ENCODE results near the gene SPRR3.
A peak's percentile ranks its signal among the peaks of the same experiment; 100 is the strongest.

SPRR3 gene
- 0 to 0.99 (median 0.07) reads per million in 17 experiments for total RNA-seq

- peak; percentile 32 to 53 (median 42) for DNase-seq
Measured at GRCh38 chr1:153001382-153001781, at the start of gene SPRR3. Gene SPRR3 (plus strand): TSS chr1:153001749. CDS start chr1:153003021, 1,272 bp downstream.

GRCh38 chr1:152953761-152954160 is 47.8 kb upstream of the SPRR3 start:
- DNase-seq: no peak

GRCh38 chr1:152954436-152954835 is 47.1 kb upstream of the SPRR3 start:
- no peak for DNase-seq

GRCh38 chr1:152957561-152957960 is 44.0 kb upstream of the SPRR3 start:
- DNase-seq: no peak

- DNase-seq: no peak
Measured at GRCh38 chr1:152959273-152959672, 42.3 kb upstream of the SPRR3 start.

GRCh38 chr1:152959801-152960451 is 41.6 kb upstream of the SPRR3 start:
- no peak for DNase-seq

GRCh38 chr1:152960452-152961044 is 41.0 kb upstream of the SPRR3 start:
- DNase-seq: no peak

GRCh38 chr1:152961226-152961891 is 40.2 kb upstream of the SPRR3 start:
- DNase-seq: no peak

- no peak for DNase-seq
Measured at GRCh38 chr1:152962876-152963415, 38.6 kb upstream of the SPRR3 start.

GRCh38 chr1:152964536-152964935 is 37.0 kb upstream of the SPRR3 start:
- DNase-seq: no peak

GRCh38 chr1:152965853-152966252 is 35.7 kb upstream of the SPRR3 start:
- DNase-seq: no peak

GRCh38 chr1:152967201-152967600 is 34.3 kb upstream of the SPRR3 start:
- DNase-seq: no peak

- peak in 3 of 4 experiments; percentile 3 to 26 (median 10) for DNase-seq
Measured at GRCh38 chr1:152968248-152968647, 33.3 kb upstream of the SPRR3 start.

GRCh38 chr1:152969036-152969435 is 32.5 kb upstream of the SPRR3 start:
- no peak for DNase-seq

- DNase-seq: no peak
Measured at GRCh38 chr1:152970495-152970894, 31.1 kb upstream of the SPRR3 start, which contains the start of gene SPRR4. Gene SPRR4 (plus strand): TSS chr1:152970648. CDS start chr1:152971891, 1,243 bp downstream.

- DNase-seq: no peak
Measured at GRCh38 chr1:152972196-152972886, 29.2 kb upstream of the SPRR3 start.

GRCh38 chr1:152976688-152977087 is 24.9 kb upstream of the SPRR3 start:
- no peak for DNase-seq

- DNase-seq: no peak
Measured at GRCh38 chr1:152977614-152978013, 23.9 kb upstream of the SPRR3 start.

GRCh38 chr1:152980676-152981075 is 20.9 kb upstream of the SPRR3 start:
- no peak for DNase-seq

- DNase-seq: no peak
Measured at GRCh38 chr1:152981146-152981871, 20.2 kb upstream of the SPRR3 start.

- DNase-seq: no peak
Measured at GRCh38 chr1:152982076-152982475, 19.5 kb upstream of the SPRR3 start.

GRCh38 chr1:152983234-152983633 is 18.3 kb upstream of the SPRR3 start:
- no peak for DNase-seq

All from suppressor macrophage (primary cell).